K562 (cell line): ENCODE data around the gene PNRC1. TPM values are rescaled to one million over a fixed set of nuclear protein-coding genes. Genes with fewer than 3 reads are reported as not detected.

ENCODE experiments used
- BRF1 ChIP-seq: IDR thresholded peaks from 3 replicates; pipeline ENCODE4 v1.6.1; 2011; ENCODE audit warnings: borderline replicate concordance, mild to moderate bottlenecking; ENCODE audit not compliant: insufficient read length; ENCODE audit errors: extremely low read depth
- CCAR2 ChIP-seq: fragments of 200-400 bp; formaldehyde crosslinking; IDR thresholded peaks from 2 replicates; pipeline ENCODE4 v1.6.1; 2017; ENCODE audit warnings: mild to moderate bottlenecking, low read depth, low read length
- E2F1 ChIP-seq: sonication (generic); formaldehyde crosslinking; IDR thresholded peaks from 2 replicates; pipeline ENCODE4 v1.8.1; 2023; ENCODE audit warnings: mild to moderate bottlenecking, missing genetic modification reagents, moderate library complexity
- MIER1 ChIP-seq: fragments of 450-650 bp; IDR thresholded peaks from 2 replicates; pipeline ENCODE4 v1.6.1; 2016; ENCODE audit warnings: antibody characterized with exemption, mild to moderate bottlenecking, low read depth
- MXI1 ChIP-seq: IDR thresholded peaks from 2 replicates; pipeline ENCODE4 v1.6.1; 2011; ENCODE audit warnings: low read depth, mild to moderate bottlenecking, improper control_type of control experiment, low read length
- REST ChIP-seq, 2 experiments: fragments of 450-650 bp; formaldehyde crosslinking in 1 of 2; IDR thresholded peaks; 2 replicates each; pipeline versions ENCODE4 v1.4.0 to v1.6.1; 2014 to 2020; ENCODE audit warnings: mild to moderate bottlenecking in 2 of 2, borderline replicate concordance in 1 of 2, low read depth in 1 of 2
- SMC3 ChIP-seq: conservative IDR thresholded peaks from 2 replicates; pipeline ENCODE4 v1.6.1; 2011; ENCODE audit warnings: low read depth, low read length, improper control_type of control experiment; ENCODE audit not compliant: insufficient read depth
- STAT5A ChIP-seq: IDR thresholded peaks from 2 replicates; pipeline ENCODE4 v1.6.1; 2012; ENCODE audit warnings: low read length, inconsistent platforms, borderline replicate concordance
- U2AF1 ChIP-seq: fragments of 200-400 bp; formaldehyde crosslinking; optimal IDR thresholded peaks from 2 replicates; pipeline ENCODE3; 2017; ENCODE audit warnings: mild to moderate bottlenecking, low read depth, low read length, moderate library complexity
- XRCC5 ChIP-seq: fragments of 200-400 bp; formaldehyde crosslinking; IDR thresholded peaks from 2 replicates; pipeline ENCODE4 v1.6.1; 2017; ENCODE audit warnings: low read depth, mild to moderate bottlenecking, low read length
- ZFX ChIP-seq: sonication (generic); formaldehyde crosslinking; IDR thresholded peaks from 2 replicates; pipeline ENCODE4 v1.8.0; 2022; ENCODE audit warnings: mild to moderate bottlenecking, missing genetic modification reagents, moderate library complexity
- ZNF197 ChIP-seq: fragments of 200-800 bp; sonication (Bioruptor generic); IDR thresholded peaks from 2 replicates; pipeline ENCODE4 v1.6.1; 2016; ENCODE audit warnings: low read depth, missing genetic modification characterization, missing compliant biosample characterization
- ZNF217 ChIP-seq: sonication (generic); formaldehyde crosslinking; IDR thresholded peaks from 2 replicates; pipeline ENCODE4 v1.8.0; 2022; ENCODE audit warnings: mild to moderate bottlenecking, missing genetic modification reagents
- ZNF324 ChIP-seq: fragments of 250-450 bp; sonication (Bioruptor Pico); IDR thresholded peaks from 2 replicates; pipeline ENCODE4 v1.4.0; 2020; ENCODE audit warnings: mild to moderate bottlenecking
- polyA plus RNA-seq, 8 experiments: library from polyadenylated mRNA; depleted of rRNA in 4 of 8; stranded (reverse) in 5 of 8; unstranded in 3 of 8; fragments of >200 nt; fragmentation: Nextera tagmentation in 2 of 8; fragmentation: Illumina TruSeq in 1 of 8; extraction: Ambion mirVana in 2 of 8; extraction: Trizol in 1 of 8; gene quantifications; 2 replicates each; pipeline versions ENCODE4 v1.2.1 to v1.2.3, GENCODE V29; 2011 to 2014; ENCODE audit warnings: inconsistent platforms in 1 of 8, missing spikeins in 1 of 8
- total RNA-seq, 7 experiments: library from RNA; depleted of rRNA in 6 of 7; stranded (reverse); fragments of >200 nt in 6 of 7; fragmentation: Illumina TruSeq in 2 of 7; extraction: Trizol in 2 of 7; gene quantifications; 2 replicates each; pipeline versions ENCODE4 v1.2.1 to v1.2.3, GENCODE V29; 2011 to 2021; ENCODE audit warnings: low replicate concordance in 1 of 7

PNRC1 gene
- total and polyA plus RNA-seq, 9 of the 15 experiments (the other 6 are each of a cell fraction or from before 2014, with no cell fraction given): 1.2 to 10.8 (median 6.5) TPM

GRCh38 chr6:89080281-89081128 lies at the start of gene PNRC1 (continued):
- TF ChIP-seq STAT5A: no peak
- no peak for TF ChIP-seq U2AF1
- TF ChIP-seq CCAR2: no peak
- no peak for TF ChIP-seq ZNF197
- TF ChIP-seq ZNF324: no peak
- TF ChIP-seq MIER1: no peak
- peak; percentile 75 for TF ChIP-seq ZFX (CRISPR knock-in tag)
- TF ChIP-seq E2F1: no peak
- TF ChIP-seq XRCC5: no peak
- TF ChIP-seq REST (IDR thresholded peaks at IDR 0.05; ENCODE audit: borderline replicate concordance): no peak
- TF ChIP-seq REST (CRISPR knock-in tag; IDR thresholded peaks at IDR 0.05; ENCODE audit: low read depth): no peak
- no peak for TF ChIP-seq MXI1
- no peak for TF ChIP-seq SMC3
- TF ChIP-seq ZNF217 (CRISPR knock-in tag): no peak
- no peak for TF ChIP-seq BRF1
